Keratinocyte (primary cell): ENCODE results near the gene SNHG17. TPM values are rescaled to one million over a fixed set of nuclear protein-coding genes. Genes with fewer than 3 reads are reported as not detected.

Experiments used
- DNase-seq: peaks from one replicate; pipeline ENCODE4 v3.0.0-alpha.2; 2011; ENCODE audit warnings: low read depth, missing footprints, low spot score
- FAIRE-seq: peaks from 2 replicates; lab custom pipeline; 2011; peaks lifted over from hg19 to GRCh38; lab: Jason Lieb, UNC
- H2AFZ ChIP-seq: 2 replicates; pipeline ENCODE4 v1.6.0; 2012; ENCODE audit warnings: low read length, control low read depth, inconsistent platforms; ENCODE audit not compliant: control insufficient read depth
- H3K27ac ChIP-seq: 2 replicates; pipeline ENCODE4 v1.5.1; 2011; ENCODE audit warnings: low read length; ENCODE audit not compliant: control insufficient read depth, insufficient read depth
- H3K27me3 ChIP-seq: 3 replicates; pipeline ENCODE4 v1.6.0; 2011; ENCODE audit warnings: low read length; ENCODE audit not compliant: control insufficient read depth, insufficient read depth; ENCODE audit errors: extremely low read depth
- H3K36me3 ChIP-seq, 2 experiments: 2 replicates in 1 of 2; 3 replicates in 1 of 2; pipeline ENCODE4 v1.5.1; 2011; ENCODE audit warnings: low read length in 2 of 2, mild to moderate bottlenecking in 1 of 2; ENCODE audit not compliant: control insufficient read depth in 2 of 2, insufficient read depth in 2 of 2; ENCODE audit errors: extremely low read depth in 1 of 2
- H3K4me1 ChIP-seq: 3 replicates; pipeline ENCODE4 v1.5.1; 2011; ENCODE audit warnings: low read length; ENCODE audit not compliant: control insufficient read depth, insufficient read depth; ENCODE audit errors: extremely low read depth
- H3K4me2 ChIP-seq: 3 replicates; pipeline ENCODE4 v1.6.0; 2011; ENCODE audit warnings: low read depth, low read length; ENCODE audit not compliant: control insufficient read depth, insufficient read depth; ENCODE audit errors: extremely low read depth
- H3K4me3 ChIP-seq, 3 experiments: fragments of 200-600 bp in 1 of 3; sonication (generic) in 1 of 3; 2 replicates in 2 of 3; 3 replicates in 1 of 3; pipeline ENCODE4 v1.5.1; 2011 to 2016; ENCODE audit warnings: low read length in 3 of 3, mild to moderate bottlenecking in 3 of 3, control low read depth in 2 of 3, inconsistent platforms in 1 of 3, low read depth in 1 of 3, mixed read lengths in 1 of 3, mixed run types in 1 of 3, moderate library complexity in 1 of 3; ENCODE audit not compliant: control insufficient read depth in 2 of 3, insufficient read depth in 2 of 3; ENCODE audit errors: extremely low read depth in 1 of 3
- H3K79me2 ChIP-seq: 2 replicates; pipeline ENCODE4 v1.6.0; 2012; ENCODE audit warnings: low read length; ENCODE audit not compliant: control insufficient read depth, insufficient read depth
- H3K9ac ChIP-seq: 3 replicates; pipeline ENCODE4 v1.6.0; 2011; ENCODE audit warnings: low read length; ENCODE audit not compliant: control insufficient read depth, insufficient read depth; ENCODE audit errors: extremely low read depth
- H3K9me1 ChIP-seq: 3 replicates; pipeline ENCODE4 v1.6.0; 2011; ENCODE audit warnings: low read length; ENCODE audit not compliant: control insufficient read depth, insufficient read depth; ENCODE audit errors: extremely low read depth
- H3K9me3 ChIP-seq: 2 replicates; pipeline ENCODE4 v1.5.1; 2012; ENCODE audit warnings: low read depth, low read length; ENCODE audit not compliant: control insufficient read depth
- H4K20me1 ChIP-seq: 3 replicates; pipeline ENCODE4 v1.6.0; 2011; ENCODE audit warnings: low read length; ENCODE audit not compliant: control insufficient read depth, insufficient read depth; ENCODE audit errors: extremely low read depth
- CTCF ChIP-seq, 3 experiments: IDR thresholded peaks in 1 of 3; conservative IDR thresholded peaks in 1 of 3; optimal IDR thresholded peaks in 1 of 3; 2 replicates in 2 of 3; 3 replicates in 1 of 3; pipeline versions ENCODE3 to v1.5.1; 2011; ENCODE audit warnings: low read length in 3 of 3, mild to moderate bottlenecking in 3 of 3, moderate library complexity in 2 of 3, control low read depth in 1 of 3, inconsistent platforms in 1 of 3; ENCODE audit not compliant: insufficient read depth in 2 of 3; ENCODE audit errors: extremely low read depth in 1 of 3
- EZH2 ChIP-seq: IDR thresholded peaks from one replicate; pipeline ENCODE4 v1.6.1; 2012; ENCODE audit warnings: inconsistent platforms, mild to moderate bottlenecking, low read length, moderate library complexity
- dilution Hi-C: fragments of 300-500 bp; cut with MboI; formaldehyde crosslinking; loops from one replicate; pipeline ENCODE4 v1.7.0; 2020; ENCODE audit warnings: low sequenced_read_pairs; ENCODE audit not compliant: extremely low pct_ligation_motif_present
- polyA plus RNA-seq, 5 experiments: library from polyadenylated mRNA; depleted of rRNA in 3 of 5; stranded (reverse) in 3 of 5; stranded (forward) in 1 of 5; unstranded in 1 of 5; fragments of >200 nt; gene quantifications; 1 replicate in 1 of 5; 2 replicates in 3 of 5; 3 replicates in 1 of 5; pipeline versions ENCODE4 v1.2.1 to v1.2.3, GENCODE V29; 2011 to 2012; ENCODE audit warnings: missing spikeins in 2 of 5, low read depth in 1 of 5, low replicate concordance in 1 of 5

SNHG17 gene
- polyA plus RNA-seq, 1 donor (not counting 4 experiments of a cell fraction or from before 2014, with no cell fraction given): 25.3 TPM

DNA sequence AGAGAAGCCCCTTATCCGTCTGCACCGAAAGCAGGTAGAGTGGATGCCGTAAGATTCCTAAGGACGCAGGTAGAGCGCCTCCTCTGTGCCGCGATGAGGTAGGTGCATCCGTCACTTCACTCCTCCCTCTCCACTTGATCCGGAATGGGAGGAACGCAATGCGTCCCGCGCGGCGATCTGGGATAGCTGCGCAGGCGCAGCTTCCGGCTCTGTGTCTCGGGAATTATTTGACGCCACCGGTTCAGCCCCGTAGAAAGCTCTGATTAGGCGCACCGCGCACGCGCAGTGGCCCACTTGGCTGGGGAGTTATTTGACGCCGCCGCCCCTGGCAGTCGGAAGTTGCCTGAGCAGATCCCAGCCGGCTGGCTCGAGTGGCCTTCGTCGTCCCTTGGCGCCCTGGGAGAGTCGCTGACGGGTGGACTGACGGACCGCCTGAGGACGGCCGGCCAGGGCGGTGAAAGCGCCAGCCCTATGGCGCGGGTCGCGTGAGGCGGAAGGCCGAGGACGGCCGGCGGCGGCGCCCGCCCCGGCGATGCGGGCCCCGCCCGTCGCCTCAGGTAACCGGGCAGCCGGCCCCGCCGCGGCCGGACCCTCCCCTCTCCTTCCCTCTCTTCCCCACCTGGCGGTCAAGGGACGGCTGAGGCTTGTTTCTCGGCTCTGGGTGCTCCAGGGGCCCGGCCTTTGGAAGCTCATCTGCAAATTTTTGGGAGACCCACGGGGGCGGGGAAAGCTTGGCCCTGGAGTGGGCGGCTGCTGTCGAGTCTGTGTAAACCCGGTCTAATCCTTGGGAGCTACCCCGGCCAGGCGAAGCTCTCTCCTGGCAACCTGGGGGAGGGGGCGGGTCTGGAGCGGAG lies 37.6 kb upstream of the SNHG17 start, which contains the start of gene RALGAPB:
RALGAPB (plus strand) TSS at position 331 of the 854 bp plus-strand sequence. CDS start 15,590 bp downstream, outside the sequence.
- Histone ChIP-seq H3K4me3 (peak within 1 kb of the TSS; percentile 69 to 78 (median 73)), H3K4me2 (peak within 1 kb of the TSS; percentile 94), H4K20me1 (peaks cover 4% of the 10 kb centered on the region), H2AFZ (peak within 1 kb of the TSS; percentile 97), H3K9me1 (no peaks in the 10 kb centered on the region), H3K27me3 (no peaks in the 10 kb centered on the region), H3K79me2 (peaks cover 47% of the 10 kb centered on the region), H3K27ac (peak within 1 kb of the TSS; percentile 72), H3K9ac (peak within 1 kb of the TSS; percentile 82), H3K36me3 (no peaks in the 10 kb centered on the region), H3K9me3 (no peaks in the 10 kb centered on the region), H3K4me1 (peaks cover 15% of the 10 kb centered on the region)
- TF ChIP-seq CTCF (optimal IDR thresholded peaks at IDR 0.05 in 1 of 3, IDR thresholded peaks at IDR 0.05 in 1 of 3, conservative IDR thresholded peaks at IDR 0.05 in 1 of 3; ENCODE audit: extremely low read depth in 1 of 3, insufficient read depth in 2 of 3, low read length in 3 of 3) (peak; percentile 54 to 87 (median 61)), EZH2 (no peak)
- DNase-seq: peak; percentile 93
- peak; percentile 89 for FAIRE-seq
- dilution Hi-C loops: no loop called here

DNA sequence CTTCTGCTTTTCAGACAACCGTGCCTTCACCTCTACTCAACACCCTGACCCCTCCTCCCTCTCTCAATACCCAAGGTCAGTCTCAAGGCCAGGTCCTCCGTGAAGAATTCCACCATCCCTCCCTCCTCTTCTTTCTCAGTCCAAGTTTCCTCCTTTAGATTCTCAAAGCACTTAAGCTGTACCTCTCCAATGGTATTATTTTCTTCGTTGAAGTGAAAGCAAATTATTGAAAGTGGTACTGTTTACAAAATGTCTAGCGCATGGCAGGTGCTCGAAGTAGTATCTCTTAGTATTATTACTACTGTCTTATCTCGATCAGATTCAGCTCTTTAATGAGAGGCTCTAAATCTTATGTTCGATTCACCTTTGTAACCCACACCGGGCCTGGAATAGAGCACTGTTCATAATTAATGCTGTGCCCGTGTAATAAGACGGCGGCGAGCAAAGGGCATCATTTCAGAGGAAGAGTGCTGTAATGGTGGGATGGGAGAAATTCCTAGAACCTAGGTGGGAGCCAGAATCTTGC lies 36.9 kb upstream of the SNHG17 start:
- peak overlapping the region; percentile 97 for H2AFZ ChIP-seq
- DNase-seq: no peak
- H3K36me3 ChIP-seq: no peaks in the 10 kb centered on the region

More for the DNA sequence above, 36.9 kb upstream of the SNHG17 start:
- TF ChIP-seq CTCF (optimal IDR thresholded peaks at IDR 0.05 in 1 of 3, IDR thresholded peaks at IDR 0.05 in 1 of 3, conservative IDR thresholded peaks at IDR 0.05 in 1 of 3; ENCODE audit: extremely low read depth in 1 of 3, insufficient read depth in 2 of 3, low read length in 3 of 3) (no peak), EZH2 (no peak)
- H3K9me3 ChIP-seq: no peaks in the 10 kb centered on the region
- no peaks in the 10 kb centered on the region for H3K9me1 ChIP-seq
- H3K4me2 ChIP-seq: peak overlapping the region; percentile 94
- dilution Hi-C loops: no loop called here
- H3K79me2 ChIP-seq: peaks cover 40% of the 10 kb centered on the region
- peaks cover 15% of the 10 kb centered on the region for H3K4me1 ChIP-seq
- H4K20me1 ChIP-seq: peaks cover 4% of the 10 kb centered on the region
- H3K27me3 ChIP-seq: no peaks in the 10 kb centered on the region
- H3K27ac ChIP-seq: peak overlapping the region; percentile 43
- H3K9ac ChIP-seq: peak overlapping the region; percentile 64
- FAIRE-seq: no peak
- peak overlapping the region; percentile 69 to 78 (median 73) for H3K4me3 ChIP-seq
